Amniotic epithelial cell (primary cell): ENCODE results near the gene DNAJB8.
A peak's percentile ranks its signal among the peaks of the same experiment; 100 is the strongest.

Experiments
- DNase-seq: peaks from one replicate; pipeline ENCODE4 v3.0.0-alpha.2; 2010; ENCODE audit warnings: low read depth

DNAJB8 gene

DNA sequence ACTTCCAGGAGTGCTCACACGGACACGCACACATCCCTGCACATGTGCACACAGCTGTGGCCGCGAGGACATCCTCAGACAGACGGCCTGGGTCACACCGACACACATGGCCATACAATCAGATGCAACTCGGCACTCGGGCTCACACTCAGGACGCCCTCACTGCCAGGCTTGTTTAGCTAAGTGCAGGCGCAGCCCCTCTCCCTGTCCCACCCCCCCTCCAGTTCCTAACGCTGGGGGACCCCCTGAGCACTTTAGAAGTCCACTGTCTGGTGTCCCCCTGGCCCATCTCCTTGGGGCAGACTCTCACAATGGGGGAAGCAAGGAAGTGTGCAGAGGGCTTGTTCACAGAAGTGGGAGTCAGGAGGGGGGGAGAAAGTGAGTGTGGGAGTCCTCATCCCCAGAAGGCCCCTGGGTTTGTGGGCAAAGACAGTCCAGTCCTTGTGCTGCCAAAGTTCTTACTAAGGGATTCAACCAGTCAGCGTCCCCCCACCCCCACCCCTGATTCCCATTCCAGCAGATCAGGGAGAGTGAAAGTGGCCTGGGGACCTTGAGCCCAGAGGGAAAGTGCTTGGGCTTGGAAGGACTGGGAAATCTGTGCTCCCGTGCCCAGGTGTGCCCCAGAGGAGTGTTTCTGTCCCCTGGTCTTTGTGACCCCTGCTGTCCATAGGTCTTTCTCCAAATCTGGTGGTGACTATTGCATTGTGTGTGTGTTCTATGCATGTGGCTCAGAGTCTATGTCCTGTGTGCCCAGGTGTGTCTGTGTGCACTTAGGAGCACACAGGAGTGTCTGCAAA, 27.1 kb upstream of the DNAJB8 start:
- DNase-seq: no peak

DNA sequence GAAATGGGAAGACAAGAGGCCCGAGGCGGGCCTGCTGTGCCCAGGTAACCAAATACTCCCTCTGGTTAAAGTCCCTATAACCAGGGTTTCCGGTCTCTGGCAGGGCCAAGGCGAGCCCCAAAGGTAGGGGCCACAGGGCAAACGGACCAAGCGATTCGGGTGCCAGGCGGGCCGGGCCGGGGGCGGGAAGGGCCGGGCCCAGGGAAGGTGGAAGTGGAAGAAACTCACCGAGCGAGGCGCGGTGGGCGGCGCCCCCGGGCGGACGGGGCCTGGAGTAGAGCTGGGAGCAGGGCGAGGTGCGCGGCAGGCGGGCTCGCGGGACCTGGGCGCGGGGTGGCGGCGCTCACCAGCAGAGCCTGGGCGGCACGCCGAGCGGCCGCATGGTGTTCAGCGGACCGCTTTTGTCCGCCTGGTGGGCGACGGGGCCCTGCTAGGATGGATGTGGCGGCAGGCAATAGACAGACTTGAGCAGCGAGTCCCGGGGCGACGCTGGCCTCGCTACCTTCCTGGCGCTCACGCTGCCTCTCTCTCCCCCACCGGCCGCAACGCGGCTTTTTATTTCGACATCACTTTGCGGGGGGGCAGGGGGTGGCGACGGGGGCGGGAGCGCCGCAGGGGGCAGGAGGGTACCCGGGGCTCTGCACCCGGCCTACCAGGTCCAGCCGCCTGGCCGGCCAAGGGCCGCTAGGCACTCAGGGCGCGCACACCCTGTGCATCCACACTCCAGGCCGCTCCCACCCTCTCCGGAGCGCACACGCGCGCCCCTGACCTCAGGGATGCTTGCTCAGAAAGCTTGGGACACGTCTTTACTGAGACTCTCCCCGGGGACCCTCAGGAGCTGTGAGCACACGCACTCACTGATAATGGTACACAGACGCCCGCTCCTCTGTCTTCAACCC, 26.2 kb upstream of the DNAJB8 start, which contains the start of gene GATA2:
GATA2 (minus strand) TSS at position 531 of the 899 bp plus-strand sequence. CDS start 6,170 bp downstream, outside the sequence.
- DNase-seq: no peak

DNA sequence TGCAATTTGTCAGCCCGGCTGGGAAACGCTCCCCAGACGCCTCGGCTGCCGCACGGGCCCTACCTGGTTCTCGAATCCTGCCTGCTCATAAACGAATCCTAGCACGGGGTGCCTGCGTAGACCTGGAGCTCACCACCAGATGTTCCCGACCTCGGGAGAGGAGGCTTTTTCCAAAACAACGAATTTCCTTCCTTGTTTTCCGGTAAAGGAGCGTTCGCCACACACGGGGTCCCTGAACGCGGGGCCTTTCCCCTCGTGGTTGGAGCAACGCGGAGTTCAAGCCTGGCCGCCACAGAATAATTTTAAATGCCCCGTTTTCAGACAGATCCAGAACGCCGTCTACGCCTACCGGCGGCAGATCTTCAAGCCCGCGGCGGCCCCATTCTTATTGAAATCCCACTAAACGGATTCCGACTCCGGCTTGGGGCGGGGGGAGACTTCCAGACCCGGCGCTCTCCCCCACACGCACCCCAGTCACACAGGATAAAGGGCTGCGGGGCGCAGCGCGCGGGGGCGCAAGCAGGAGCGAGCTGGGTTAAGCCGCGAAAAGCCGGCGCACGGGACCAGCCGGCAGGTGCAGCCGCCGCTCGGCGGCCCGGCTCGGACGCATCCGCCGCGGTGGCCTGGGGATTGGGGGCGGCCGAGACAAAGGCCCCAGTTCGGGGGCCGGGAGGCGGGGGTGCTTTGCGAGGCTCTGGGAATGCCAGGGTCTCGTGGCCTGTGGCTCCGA, 25.4 kb upstream of the DNAJB8 start:
- no peak for DNase-seq

DNA sequence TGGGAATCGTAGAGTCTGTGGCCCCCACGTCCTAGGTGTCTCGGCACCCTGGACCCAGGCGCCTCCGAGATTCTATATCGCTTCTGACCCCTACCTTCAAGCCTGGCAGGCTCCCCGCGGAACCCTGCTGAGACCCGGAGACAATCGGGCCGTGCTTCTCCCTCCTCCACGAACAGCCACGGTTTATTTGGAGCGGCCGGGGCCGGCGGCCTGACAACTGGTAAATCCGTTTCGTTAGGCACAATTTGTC, 24.9 kb upstream of the DNAJB8 start:
- no peak for DNase-seq

DNA sequence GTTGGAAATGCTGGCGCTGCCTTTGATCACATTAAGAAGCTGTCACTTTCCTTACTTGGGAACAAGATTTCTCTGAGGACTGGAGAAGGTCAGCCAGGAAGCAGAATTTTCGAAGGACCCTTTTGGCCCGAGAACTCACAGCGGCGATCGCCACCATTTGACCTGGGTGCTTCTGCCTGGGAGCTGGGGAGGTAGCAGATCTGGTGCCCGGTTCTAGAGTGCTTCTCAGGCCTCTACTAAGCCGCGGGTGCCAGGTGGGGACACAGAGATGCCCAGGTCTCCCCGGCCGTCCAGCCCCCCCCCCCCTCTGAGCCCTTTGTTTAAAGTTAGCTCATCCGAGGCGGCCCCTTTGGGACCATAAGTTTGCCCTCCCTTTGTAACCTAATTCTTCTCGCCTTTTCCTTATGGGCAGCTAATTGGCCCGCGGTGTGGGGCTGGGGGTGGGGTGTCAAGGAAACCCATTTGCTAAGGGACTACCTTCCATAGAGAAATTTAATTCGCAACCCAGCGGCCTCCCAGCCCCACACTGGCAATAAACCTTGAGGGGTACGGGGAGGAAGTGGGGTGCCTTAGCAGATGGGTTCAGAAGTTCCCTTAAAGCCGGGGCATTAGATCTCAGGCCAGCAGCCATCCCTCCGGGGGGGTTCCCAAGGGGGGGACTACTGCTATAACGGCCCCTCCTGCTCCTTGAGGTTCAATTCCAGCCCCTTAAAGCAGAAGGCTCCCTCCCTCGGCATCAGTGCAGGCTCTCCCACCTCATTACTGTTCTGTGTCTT, 24.4 kb upstream of the DNAJB8 start:
- no peak for DNase-seq

DNA sequence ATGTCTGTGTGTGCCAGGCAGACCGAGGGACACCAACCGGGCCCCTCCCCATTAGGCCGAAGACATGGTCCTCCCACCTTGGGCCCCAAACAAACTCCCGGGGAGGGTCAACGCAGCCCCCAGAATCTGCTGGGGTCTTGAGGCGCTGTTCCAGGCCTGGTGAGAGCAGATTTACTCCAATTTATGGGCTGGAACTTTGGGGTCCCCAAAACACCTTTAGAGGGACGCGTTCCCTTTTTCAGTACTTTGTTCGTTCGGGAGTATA, 23.9 kb upstream of the DNAJB8 start:
- DNase-seq: no peak

DNA sequence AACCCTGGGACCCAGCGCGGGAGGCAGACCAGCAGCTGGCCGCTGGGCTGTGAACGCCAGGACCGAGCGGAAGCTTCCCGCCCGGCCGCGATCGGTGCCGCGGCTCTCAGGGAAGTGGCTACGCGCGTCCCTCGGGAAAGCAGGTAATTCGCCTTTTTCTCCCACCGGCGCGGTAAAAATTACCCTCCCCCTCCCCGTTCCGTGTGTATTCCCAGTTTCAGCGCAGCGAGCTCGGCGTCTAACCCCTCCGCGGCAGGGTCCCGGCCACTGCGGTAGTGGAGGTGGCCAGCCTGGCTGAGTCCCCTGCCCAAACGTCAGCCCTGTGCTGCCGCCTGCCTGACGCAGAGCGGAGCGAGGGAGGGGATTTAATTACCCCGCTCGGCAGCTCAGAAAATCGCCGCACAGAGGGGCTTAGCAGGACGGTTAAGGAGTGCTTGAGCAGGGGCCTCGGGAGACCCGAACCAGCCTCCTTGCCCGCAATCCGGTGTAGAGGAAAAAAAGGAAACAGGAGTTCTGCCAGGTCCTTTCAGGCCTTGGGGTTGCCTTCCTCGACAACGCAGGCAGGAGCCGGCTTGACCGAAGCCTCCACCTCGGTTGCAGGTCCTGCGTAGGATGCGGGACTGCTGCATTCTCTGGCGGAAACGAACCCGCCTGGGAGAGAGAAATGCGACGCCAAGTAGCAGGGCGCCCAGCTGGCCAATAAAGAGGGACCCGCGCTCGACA, 23.4 kb upstream of the DNAJB8 start:
- no peak for DNase-seq

DNA sequence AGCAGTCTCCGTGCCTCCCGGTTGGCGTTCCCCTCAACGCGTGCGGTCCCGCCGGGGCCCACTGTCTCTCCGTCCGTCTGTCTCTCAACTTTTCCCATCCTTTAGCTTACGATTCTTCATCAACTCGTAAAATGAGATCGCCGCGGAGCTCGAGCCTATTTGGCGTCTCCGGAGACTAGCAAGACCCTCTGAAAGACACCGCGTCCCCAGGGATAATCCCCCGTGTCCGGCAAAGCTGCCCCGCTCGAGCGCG, 22.9 kb upstream of the DNAJB8 start:
- DNase-seq: no peak

DNA sequence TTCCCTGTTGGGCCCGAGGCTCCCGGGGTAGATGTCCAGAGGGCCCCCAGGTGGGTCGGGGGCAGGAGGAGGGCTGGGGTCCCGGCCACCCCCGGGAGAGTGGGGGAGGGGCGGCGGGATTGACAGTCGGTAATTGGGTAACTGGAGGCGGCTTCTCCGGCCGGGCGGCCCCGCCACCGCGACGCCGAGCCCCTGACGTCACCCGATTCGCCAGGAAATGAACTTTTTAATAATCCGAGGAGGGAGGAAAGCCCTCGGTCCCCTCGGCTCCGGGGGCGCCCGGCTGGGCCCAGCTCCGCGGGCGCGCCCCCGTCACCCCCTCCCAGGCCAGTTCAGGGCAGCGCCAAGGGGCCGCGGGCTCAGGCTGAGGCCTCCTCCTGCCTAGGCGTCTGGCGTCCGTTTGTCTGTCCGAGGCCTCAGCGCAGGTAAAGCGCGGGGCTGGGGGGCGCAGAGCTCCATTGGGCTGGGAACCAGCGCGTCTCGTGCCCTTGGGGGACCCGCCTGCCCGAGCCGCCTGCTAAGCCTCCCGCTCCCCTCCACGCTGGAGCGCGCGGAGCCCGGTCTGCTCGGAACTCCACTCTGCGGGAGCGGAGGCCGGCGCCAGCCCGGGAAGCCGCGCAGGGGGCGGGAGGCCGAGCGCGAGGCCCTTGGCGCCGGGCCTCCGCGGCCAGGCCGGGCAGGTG, 22.4 kb upstream of the DNAJB8 start:
- DNase-seq: no peak

DNA sequence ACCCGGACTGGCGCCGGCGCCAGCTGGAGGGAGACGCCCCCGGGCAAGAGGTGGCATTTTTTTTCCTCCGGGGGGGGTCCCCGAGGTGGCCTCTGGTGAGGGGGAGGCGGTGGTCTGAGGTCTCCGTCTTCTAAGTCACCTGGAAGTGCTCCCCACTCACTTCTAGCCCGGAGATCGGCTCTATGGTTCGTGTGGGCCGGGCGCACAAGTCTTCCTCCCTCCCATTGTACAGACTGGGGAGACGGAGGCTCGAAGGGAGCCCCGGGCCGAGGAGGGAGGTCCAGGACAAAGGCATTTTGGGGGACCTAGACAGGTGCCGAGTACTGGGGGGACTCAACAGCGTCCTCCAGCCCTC, 21.9 kb upstream of the DNAJB8 start:
- no peak for DNase-seq

DNA sequence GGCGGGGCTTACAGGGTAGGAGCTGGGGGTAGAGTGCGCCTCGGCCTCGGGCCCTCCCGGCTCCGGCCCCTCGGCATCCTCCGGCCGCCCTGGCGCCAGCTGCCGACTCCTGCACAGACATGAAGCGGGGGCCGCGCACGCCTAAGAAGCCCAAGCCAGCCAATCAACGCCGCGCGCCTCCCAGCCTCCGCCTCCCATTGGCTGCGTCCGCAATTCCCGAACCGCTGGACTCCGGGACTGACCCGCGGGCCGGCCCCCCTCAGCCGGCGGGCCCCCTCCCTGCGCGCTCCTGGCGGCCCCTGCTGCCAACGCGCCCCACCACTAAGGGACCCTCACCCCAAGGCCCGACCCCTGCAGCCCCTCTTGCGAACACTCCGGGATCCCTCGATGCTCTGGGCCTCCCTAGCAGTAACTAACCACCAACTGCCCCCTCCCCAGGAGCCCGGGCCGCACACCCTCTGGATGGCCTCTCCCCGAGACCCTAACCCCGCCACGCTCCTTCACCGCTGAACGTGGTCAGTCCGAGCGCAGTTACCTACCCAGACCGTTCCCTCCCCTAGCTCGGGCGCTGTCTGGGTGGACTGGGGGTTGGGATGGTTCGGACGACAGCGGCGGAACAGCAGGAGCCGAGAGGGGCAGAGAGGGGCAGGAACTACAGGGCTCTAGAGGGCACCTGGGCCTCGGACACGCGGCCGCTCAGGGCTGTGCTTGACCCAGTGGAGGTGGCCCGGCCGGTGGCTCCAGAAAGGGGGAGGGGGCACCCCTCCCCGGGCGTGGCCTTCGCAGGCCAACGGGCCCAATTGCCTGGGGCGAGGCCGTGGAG, 21.3 kb upstream of the DNAJB8 start:
- peak; percentile 66 for DNase-seq

DNA sequence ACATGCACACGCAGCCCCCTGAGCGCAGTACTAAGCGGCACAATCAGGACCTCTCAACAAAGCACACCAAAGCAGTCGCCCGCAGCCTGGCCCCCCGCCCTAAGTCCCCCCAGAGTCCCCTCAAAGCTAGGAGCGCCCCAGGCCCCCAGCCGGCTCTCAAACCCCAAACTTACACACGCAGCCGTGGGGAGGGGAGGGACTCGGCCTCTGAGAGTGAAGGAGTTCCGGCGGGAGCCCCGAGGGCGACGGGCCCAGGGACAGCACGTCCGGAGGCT, 20.8 kb upstream of the DNAJB8 start:
- no peak for DNase-seq

DNA sequence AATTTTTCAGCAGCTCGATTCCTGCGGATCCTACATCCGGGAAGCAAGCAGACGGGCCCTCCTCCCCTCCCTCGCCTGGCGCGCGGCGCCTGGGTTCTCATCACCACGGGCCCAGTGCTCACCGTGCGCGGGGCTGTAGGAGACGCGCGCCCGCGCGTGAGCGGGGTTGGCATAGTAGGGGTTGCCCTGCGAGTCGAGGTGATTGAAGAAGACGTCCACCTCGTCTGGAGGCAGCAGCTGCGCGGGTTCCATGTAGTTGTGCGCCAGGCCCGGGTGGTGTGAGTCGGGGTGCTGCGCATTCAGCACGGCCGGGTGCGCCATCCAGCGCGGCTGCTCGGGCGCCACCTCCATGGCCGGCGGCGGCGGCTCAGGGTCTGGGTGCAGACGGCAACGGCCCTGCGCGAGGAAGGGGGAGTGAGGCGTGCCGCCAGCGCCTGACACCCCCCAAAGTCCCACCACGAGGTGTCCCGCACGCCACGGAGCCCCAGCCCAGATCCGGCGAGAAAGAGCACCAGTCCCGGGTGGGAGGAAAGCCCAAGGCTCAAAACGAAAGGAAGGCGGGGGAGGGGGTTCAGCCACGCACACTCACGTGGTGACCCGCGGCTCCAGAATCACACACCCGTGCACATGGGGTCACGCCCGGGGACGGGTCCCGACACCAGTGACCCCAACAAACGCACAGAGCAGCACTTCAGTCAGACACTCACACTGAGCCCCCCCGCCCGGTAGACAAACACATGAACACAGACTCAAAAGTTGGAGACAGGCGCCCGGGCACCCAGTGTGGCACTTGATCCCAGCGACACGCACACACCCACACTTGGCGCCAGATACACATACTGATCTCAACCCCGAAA, 20.2 kb upstream of the DNAJB8 start:
- no peak for DNase-seq

DNA sequence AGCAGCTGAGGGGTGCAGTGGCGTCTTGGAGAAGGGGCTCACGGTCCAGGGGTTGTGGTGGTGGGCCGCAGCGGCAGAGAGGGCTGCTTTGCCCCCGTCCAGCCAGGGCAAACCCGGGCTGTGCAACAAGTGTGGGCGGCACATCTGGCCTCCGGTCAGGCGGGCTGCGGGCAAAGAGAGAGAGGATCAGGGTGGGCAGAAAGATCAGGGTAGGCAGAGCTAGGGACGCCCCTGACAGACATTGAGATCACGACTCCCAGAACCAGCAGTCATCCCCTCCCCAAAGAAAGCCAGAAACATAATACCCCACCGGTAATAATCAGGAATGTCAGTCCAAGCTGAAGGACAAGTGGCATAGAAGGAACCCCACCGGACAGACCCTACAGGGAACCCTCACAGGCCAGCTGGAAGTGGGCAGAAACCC, 19.5 kb upstream of the DNAJB8 start:
- DNase-seq: no peak

DNA sequence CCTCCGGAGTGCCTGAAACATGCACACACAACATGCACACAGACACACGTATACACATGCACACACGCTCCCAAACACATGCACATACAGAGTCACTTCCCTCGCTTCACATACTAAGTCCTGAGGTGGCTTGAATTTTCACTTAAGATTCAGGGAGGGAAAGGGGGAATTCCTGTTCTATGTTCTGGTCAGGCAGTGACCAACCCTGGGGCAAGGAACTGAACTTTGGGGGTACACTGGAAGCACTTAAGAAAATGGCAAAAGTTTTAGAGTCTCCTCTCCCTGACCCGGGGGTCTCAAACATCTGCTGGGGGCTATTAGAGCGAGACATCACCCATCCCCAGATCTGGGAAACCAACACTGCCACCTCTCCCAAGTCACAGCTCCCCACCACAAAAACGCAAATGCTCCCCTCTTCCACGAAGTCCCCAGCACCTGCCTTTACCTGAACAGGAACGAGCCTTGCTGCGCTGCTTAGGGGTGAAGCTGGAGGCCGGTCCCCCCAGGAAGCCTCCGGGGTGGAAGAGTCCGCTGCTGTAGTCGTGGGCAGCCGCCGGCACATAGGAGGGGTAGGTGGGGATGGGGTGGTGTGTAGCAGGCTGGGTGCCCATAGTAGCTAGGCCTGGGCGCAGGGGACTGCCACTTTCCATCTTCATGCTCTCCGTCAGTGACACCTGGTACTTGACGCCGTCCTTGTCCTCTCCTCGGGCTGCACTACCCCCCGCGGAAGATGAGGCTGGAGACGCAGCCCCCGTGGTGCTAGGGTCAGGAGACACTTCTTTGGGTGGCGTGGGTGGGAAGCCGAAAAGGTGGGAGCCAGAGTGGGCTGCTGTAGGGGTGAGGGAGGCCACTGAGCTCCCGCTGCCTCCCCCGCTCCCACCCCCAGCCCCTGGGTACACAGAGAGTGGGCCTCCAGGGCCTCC, 18.9 kb upstream of the DNAJB8 start:
- DNase-seq: no peak

DNA sequence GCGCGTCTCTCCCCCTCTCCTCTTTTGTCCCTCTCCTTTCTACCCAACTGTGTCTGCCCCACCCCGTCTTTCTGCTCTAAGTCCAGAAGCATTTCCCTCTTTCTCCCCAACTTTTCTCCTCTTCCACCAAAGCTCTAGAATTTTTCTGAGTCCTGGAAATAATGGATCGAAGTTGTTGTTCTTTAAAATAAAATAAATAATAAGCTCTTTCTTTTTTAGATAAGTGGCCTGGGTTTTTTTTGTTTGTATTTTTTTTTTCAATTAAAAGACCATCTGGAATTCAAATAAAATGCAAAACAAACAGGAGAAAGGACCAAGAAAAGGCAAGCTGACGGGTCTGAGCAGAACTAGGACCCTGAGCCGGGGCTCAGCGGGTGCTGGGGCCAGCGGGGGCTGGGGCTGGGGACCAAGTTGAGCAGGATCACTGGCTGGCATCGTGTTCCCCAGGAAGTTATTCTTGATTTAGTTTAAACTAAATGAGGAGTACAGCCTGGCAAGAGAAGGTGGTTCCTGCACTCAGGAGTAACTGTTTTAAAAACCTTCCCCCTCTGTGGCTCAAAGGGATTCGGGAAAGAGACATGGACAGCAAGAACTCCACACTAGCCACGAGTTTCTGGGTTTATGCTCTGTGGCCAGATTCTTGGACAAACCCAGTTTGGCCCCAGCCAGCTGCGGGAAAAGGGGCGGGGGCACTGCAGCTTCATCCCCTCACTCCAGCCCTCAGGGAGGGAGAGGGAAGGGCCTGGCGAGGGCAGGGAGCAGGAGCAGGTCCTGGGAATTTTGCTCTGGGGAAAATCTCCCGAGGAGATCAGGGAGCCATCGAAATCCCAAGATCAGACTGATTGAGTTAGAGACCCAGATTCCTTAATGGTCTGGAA, 18.0 kb upstream of the DNAJB8 start:
- DNase-seq: no peak

DNA sequence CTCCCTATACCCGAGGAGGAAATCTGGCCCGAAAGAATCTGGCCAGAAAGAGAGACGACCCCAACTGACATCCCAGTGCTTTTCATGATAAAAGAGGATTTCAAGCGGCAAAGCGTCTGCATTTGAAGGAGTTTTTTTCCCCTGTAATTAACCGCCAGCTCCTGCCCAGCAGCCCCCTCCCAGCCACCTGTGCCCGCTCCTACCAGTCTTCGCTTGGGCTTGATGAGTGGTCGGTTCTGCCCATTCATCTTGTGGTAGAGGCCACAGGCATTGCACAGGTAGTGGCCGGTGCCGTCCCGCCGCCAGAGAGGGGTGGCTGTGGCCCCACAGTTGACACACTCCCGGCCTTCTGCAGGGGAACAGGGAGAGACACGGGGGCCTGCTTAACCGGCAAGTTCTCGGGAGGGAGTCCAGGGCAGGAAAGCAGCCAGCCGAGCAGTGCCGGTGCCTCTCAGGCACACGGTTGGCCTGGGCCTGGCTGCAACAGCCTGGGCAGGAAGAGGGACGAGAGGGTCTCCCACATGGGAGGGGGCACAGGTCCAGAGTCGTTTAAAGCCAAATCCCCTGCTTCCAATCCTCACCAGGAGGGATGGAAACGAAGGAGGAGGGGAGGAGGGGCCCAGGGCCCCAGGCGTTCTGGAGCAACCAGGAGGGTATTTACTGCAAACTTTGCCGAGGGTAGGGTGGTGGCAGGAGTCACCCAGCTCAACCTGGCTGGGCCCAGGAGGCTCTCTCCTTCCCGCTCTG, 17.1 kb upstream of the DNAJB8 start:
- DNase-seq: no peak
